HG03469 (cell line): ENCODE results near the gene RPEL1.

Source experiments
- ATAC-seq: cut with Tn5 transposase; IDR thresholded peaks from one replicate; pipeline ENCODE4 v1.9.1; 2021; ENCODE audit warnings: mild to moderate bottlenecking, moderate library complexity, moderate number of reproducible peaks; ENCODE audit not compliant: unreplicated experiment

The RPEL1 gene

GRCh38 chr10:103278537-103278823 is 32.8 kb downstream of the RPEL1 start:
- no peak for ATAC-seq

GRCh38 chr10:103278862-103279298 is 33.2 kb downstream of the RPEL1 start:
- no peak for ATAC-seq

GRCh38 chr10:103280031-103280430 is 34.3 kb downstream of the RPEL1 start:
- ATAC-seq = no peak

GRCh38 chr10:103280506-103280905 is 34.8 kb downstream of the RPEL1 start:
- ATAC-seq = no peak

GRCh38 chr10:103281753-103282152 is 36.1 kb downstream of the RPEL1 start:
- ATAC-seq = no peak

- ATAC-seq = no peak
Measured at GRCh38 chr10:103282961-103283360, 37.3 kb downstream of the RPEL1 start.

GRCh38 chr10:103284170-103284569 is 38.5 kb downstream of the RPEL1 start:
- no peak for ATAC-seq

- ATAC-seq = no peak
Measured at GRCh38 chr10:103287992-103288391, 42.3 kb downstream of the RPEL1 start.

- ATAC-seq = no peak
Measured at GRCh38 chr10:103291588-103291987, 45.9 kb downstream of the RPEL1 start.

- ATAC-seq = no peak
Measured at GRCh38 chr10:103295374-103296015, 49.8 kb downstream of the RPEL1 start.
